ENCODE results near the gene JUN. TPM values are rescaled to one million over a fixed set of nuclear protein-coding genes. Genes with fewer than 3 reads are reported as not detected.

JUN gene
- total RNA-seq, 3 donors from 2014 or later = 138 to 303 (median 153) TPM

DNA sequence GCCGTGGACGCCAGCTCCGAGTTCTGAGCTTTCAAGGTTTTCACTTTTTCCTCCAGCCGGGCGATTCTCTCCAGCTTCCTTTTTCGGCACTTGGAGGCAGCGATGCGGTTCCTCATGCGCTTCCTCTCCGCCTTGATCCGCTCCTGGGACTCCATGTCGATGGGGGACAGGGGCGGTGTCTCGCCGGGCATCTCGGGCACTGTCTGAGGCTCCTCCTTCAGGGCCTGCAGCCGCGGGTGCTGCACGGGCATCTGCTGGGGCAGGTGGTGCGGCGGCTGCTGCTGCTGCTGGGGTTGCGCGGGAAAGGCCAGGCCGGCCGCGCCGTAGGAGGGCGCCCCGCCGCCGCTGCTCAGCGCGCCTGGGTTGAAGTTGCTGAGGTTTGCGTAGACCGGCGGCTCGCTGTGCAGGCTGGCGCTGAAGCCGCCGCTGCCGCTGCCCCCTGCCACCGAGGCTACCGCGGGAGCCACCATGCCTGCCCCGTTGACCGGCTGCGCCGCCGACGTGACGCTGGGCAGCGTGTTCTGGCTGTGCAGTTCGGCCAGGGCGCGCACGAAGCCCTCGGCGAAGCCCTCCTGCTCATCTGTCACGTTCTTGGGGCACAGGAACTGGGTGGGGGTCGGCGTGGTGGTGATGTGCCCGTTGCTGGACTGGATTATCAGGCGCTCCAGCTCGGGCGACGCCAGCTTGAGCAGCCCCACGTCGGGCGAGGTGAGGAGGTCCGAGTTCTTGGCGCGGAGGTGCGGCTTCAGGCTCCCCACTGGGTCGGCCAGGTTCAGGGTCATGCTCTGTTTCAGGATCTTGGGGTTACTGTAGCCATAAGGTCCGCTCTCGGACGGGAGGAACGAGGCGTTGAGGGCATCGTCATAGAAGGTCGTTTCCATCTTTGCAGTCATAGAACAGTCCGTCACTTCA, 1.4 kb downstream of the JUN start:
- Histone ChIP-seq H3K4me3 (peak overlapping the region; percentile 97), H3K9me3 (no peaks in the 10 kb centered on the region), H3K36me3 (ENCODE audit: low read depth) (peaks cover 4% of the 10 kb centered on the region), H3K4me1 (ENCODE audit: low read depth) (peaks cover 10% of the 10 kb centered on the region)
- ATAC-seq = peak; percentile 12
- intact Hi-C loops (cut with DNase I, micrococcal nuclease) = loop anchor here (5.0 to 10.0 kb wide), 3 partner anchors 115 to 912 kb away; no protein-coding TSS in a partner anchor
- TF ChIP-seq, protein P1, sequence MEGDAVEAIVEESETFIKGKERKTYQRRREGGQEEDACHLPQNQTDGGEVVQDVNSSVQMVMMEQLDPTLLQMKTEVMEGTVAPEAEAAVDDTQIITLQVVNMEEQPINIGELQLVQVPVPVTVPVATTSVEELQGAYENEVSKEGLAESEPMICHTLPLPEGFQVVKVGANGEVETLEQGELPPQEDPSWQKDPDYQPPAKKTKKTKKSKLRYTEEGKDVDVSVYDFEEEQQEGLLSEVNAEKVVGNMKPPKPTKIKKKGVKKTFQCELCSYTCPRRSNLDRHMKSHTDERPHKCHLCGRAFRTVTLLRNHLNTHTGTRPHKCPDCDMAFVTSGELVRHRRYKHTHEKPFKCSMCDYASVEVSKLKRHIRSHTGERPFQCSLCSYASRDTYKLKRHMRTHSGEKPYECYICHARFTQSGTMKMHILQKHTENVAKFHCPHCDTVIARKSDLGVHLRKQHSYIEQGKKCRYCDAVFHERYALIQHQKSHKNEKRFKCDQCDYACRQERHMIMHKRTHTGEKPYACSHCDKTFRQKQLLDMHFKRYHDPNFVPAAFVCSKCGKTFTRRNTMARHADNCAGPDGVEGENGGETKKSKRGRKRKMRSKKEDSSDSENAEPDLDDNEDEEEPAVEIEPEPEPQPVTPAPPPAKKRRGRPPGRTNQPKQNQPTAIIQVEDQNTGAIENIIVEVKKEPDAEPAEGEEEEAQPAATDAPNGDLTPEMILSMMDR (IDR thresholded peaks at IDR 0.05) = no peak
- peak; percentile 67 to 85 (median 81) for DNase-seq

DNA sequence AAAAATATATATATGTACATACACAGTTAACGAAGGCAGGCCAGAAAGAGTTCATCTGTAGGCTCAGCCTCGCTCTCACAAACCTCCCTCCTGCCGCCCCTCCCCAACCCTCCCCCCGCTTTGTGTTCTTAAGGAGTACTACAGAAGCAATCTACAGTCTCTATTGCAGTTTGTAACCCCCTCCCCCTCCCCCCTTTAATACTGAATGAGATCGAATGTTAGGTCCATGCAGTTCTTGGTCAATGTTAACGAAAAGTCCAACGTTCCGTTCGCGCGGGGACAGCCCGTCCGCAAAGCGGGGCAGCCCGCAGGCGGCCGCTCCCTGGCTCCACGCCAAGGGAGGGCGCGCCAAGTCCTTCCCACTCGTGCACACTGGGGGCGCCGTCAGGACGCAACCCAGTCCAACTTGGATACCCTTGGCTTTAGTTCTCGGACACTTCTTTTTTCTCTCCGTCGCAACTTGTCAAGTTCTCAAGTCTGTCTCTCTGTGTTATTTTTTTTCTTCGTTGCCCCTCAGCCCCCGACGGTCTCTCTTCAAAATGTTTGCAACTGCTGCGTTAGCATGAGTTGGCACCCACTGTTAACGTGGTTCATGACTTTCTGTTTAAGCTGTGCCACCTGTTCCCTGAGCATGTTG, 2.2 kb downstream of the JUN start:
- H3K4me3 ChIP-seq = peak overlapping the region; percentile 97
- DNase-seq (peak; percentile 73 to 82 (median 81)), ATAC-seq (no peak)
- H3K36me3 ChIP-seq (ENCODE audit: low read depth) = peaks cover 4% of the 10 kb centered on the region
- H3K4me1 ChIP-seq (ENCODE audit: low read depth) = peaks cover 10% of the 10 kb centered on the region
- TF ChIP-seq, protein P1 (IDR thresholded peaks at IDR 0.05) = no peak
- H3K9me3 ChIP-seq = no peaks in the 10 kb centered on the region
- intact Hi-C loops (cut with DNase I, micrococcal nuclease) = loop anchor here (5.0 to 10.0 kb wide), 3 partner anchors 116 to 913 kb away; no protein-coding TSS in a partner anchor

DNA sequence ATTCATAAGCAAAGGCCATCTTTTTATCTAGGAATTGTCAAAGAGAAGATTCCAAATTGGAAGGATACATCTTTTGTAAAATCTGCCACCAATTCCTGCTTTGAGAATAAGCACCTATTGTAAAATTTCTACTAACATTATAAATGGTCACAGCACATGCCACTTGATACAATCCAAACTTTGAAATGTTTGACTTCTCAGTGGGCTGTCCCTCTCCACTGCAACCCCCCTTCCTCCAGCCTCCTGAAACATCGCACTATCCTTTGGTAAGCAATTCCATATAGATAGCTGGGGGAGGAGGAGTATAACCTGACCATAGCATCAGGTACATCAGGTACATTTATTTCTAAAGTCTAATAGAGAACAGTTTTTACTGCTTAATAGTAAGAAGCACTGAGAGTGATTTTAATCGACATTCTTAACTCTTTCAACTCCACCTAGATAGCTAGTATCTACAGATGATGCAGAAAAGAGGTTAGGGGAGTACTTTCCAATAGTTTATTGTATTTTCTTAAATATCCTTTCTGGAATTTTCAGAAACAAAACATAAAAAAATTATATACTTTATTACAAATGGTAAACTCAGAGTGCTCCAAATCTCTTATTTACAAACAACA, 2.9 kb downstream of the JUN start:
- Histone ChIP-seq H3K36me3 (ENCODE audit: low read depth) (peaks cover 4% of the 10 kb centered on the region), H3K9me3 (no peaks in the 10 kb centered on the region), H3K4me3 (peak overlapping the region; percentile 97), H3K4me1 (ENCODE audit: low read depth) (peaks cover 10% of the 10 kb centered on the region)
- DNase-seq (no peak), ATAC-seq (no peak)
- TF ChIP-seq, protein P1 (IDR thresholded peaks at IDR 0.05) = no peak
- intact Hi-C loops (cut with DNase I, micrococcal nuclease) = loop anchor here (5.0 to 10.0 kb wide), 3 partner anchors 116 to 914 kb away; no protein-coding TSS in a partner anchor

DNA sequence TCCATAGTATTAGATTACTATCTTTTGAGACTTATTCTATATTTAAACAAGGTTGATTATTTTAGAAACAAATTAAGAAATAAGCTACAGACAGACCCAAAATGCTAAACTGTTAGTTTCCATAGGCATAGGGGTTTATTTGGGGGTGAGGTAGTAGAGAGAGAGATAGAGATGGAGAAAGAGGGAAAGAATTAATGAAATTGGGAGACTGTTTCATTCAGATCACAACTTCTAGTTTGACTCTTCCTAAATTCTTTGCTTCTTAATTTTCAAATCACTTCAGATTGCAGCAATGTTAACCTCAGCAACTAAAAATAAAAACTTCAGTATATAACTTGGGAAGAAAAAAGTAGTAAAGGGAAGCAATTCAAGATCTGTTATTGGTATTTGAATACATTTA, 3.4 kb downstream of the JUN start:
- H3K36me3 ChIP-seq (ENCODE audit: low read depth) = peaks cover 4% of the 10 kb centered on the region
- H3K4me1 ChIP-seq (ENCODE audit: low read depth) = peaks cover 10% of the 10 kb centered on the region
- no peak for DNase-seq
- H3K9me3 ChIP-seq = no peaks in the 10 kb centered on the region
- no peak overlapping the region for H3K4me3 ChIP-seq
- no peak for ATAC-seq
- TF ChIP-seq, protein P1 (IDR thresholded peaks at IDR 0.05) = no peak
- intact Hi-C loops (cut with DNase I, micrococcal nuclease) = loop anchor here (5.0 to 10.0 kb wide), 3 partner anchors 117 to 914 kb away; no protein-coding TSS in a partner anchor

DNA sequence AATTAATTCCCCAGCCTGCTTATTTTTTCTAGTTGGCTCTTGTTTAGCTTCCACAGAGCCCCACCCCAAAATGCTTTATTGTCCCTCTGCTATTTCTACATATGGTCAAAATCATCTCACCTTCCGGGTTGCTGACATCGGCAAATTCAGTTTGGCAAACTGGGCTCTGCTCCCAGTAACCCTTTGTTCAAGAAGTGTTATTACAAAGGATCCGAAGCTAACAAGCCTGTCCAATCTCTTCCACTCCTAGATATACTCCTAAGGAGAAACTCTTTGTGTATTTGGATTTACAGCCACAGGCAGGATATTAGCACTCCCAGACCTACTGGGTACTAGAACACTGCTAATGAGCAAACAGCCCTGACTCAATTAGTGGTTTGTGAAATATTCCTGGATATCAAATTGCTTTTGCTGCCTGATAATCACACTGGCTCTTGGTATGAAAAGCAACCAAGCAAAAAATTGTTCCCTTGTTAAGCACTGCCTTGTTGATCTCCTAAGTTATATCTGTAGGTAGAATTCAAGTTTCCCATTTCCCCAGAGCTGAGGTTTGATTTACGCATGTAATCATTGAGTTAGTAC, 4.0 kb downstream of the JUN start:
- DNase-seq (peak in 2 of 3 donors; percentile 45 to 76), ATAC-seq (peak; percentile 3)
- no peak overlapping the region for H3K4me3 ChIP-seq
- H3K36me3 ChIP-seq (ENCODE audit: low read depth) = peaks cover 4% of the 10 kb centered on the region
- H3K4me1 ChIP-seq (ENCODE audit: low read depth) = peaks cover 10% of the 10 kb centered on the region
- intact Hi-C loops (cut with DNase I, micrococcal nuclease) = loop anchor here (5.0 to 10.0 kb wide), 3 partner anchors 117 to 915 kb away; no protein-coding TSS in a partner anchor
- no peaks in the 10 kb centered on the region for H3K9me3 ChIP-seq
- TF ChIP-seq, protein P1 (IDR thresholded peaks at IDR 0.05) = no peak

Measured in mucosa of descending colon (tissue), 3 donors.